ENCODE results near the gene DCX.

Gene DCX

GRCh38 chrX:111264385-111264784, 147.6 kb downstream of the DCX start:
- Histone ChIP-seq H3K4me1 (ENCODE audit: control insufficient read depth in 1 of 2, insufficient read depth in 1 of 2, low read depth in 1 of 2, low read length in 1 of 2) (no peaks in the 10 kb centered on the region), H3K9me3 (no peaks in the 10 kb centered on the region), H3K27me3 (no peaks in the 10 kb centered on the region), H3K36me3 (no peaks in the 10 kb centered on the region), H3K4me3 (ENCODE audit: low read depth in 1 of 2, low read length in 1 of 2) (no peak overlapping the region), H3K27ac (no peak overlapping the region)
- no peak for TF ChIP-seq CTCF (IDR thresholded peaks at IDR 0.05)

GRCh38 chrX:111262086-111262485, 149.9 kb downstream of the DCX start:
- Histone ChIP-seq H3K4me3 (ENCODE audit: low read depth in 1 of 2, low read length in 1 of 2) (no peak overlapping the region), H3K36me3 (no peaks in the 10 kb centered on the region)

GRCh38 chrX:111260451-111260850, 151.5 kb downstream of the DCX start:
- no peaks in the 10 kb centered on the region for H3K27me3 ChIP-seq
- TF ChIP-seq CTCF (IDR thresholded peaks at IDR 0.05): no peak
- no peaks in the 10 kb centered on the region for H3K36me3 ChIP-seq
- H3K9me3 ChIP-seq: no peaks in the 10 kb centered on the region
- H3K4me3 ChIP-seq (ENCODE audit: low read depth in 1 of 2, low read length in 1 of 2): no peak overlapping the region
- H3K27ac ChIP-seq: no peak overlapping the region
- H3K4me1 ChIP-seq (ENCODE audit: control insufficient read depth in 1 of 2, insufficient read depth in 1 of 2, low read depth in 1 of 2, low read length in 1 of 2): no peaks in the 10 kb centered on the region

More at GRCh38 chrX:111262086-111262485, 149.9 kb downstream of the DCX start:
- Histone ChIP-seq H3K27me3 (no peaks in the 10 kb centered on the region), H3K4me1 (ENCODE audit: control insufficient read depth in 1 of 2, insufficient read depth in 1 of 2, low read depth in 1 of 2, low read length in 1 of 2) (no peaks in the 10 kb centered on the region), H3K9me3 (no peaks in the 10 kb centered on the region), H3K27ac (no peak overlapping the region)
- TF ChIP-seq CTCF (IDR thresholded peaks at IDR 0.05): no peak

- no peaks in the 10 kb centered on the region for H3K9me3 ChIP-seq
- H3K4me3 ChIP-seq (ENCODE audit: low read depth in 1 of 2, low read length in 1 of 2): no peak overlapping the region
- TF ChIP-seq CTCF (IDR thresholded peaks at IDR 0.05): no peak
- no peaks in the 10 kb centered on the region for H3K4me1 ChIP-seq (ENCODE audit: control insufficient read depth in 1 of 2, insufficient read depth in 1 of 2, low read depth in 1 of 2, low read length in 1 of 2)
- no peaks in the 10 kb centered on the region for H3K27me3 ChIP-seq
- no peaks in the 10 kb centered on the region for H3K36me3 ChIP-seq
- no peak overlapping the region for H3K27ac ChIP-seq
These were observed 152.4 kb downstream of the DCX start for GRCh38 chrX:111259559-111259958.

GRCh38 chrX:111257733-111258132, 154.3 kb downstream of the DCX start:
- Histone ChIP-seq H3K4me3 (ENCODE audit: low read depth in 1 of 2, low read length in 1 of 2) (no peak overlapping the region), H3K27me3 (no peaks in the 10 kb centered on the region), H3K4me1 (ENCODE audit: control insufficient read depth in 1 of 2, insufficient read depth in 1 of 2, low read depth in 1 of 2, low read length in 1 of 2) (no peaks in the 10 kb centered on the region), H3K27ac (no peak overlapping the region), H3K36me3 (no peaks in the 10 kb centered on the region), H3K9me3 (no peaks in the 10 kb centered on the region)
- TF ChIP-seq CTCF (IDR thresholded peaks at IDR 0.05): no peak
